Neural progenitor cell (in vitro differentiated cells): ENCODE data around the gene WDFY2.

Experiments used
- CTCF ChIP-seq: fragments of 200-600 bp; sonication (generic); IDR thresholded peaks from 2 replicates; pipeline ENCODE4 v1.5.1; 2017; ENCODE audit warnings: antibody characterized with exemption, mild to moderate bottlenecking
- EZH2 ChIP-seq: fragments of 200-600 bp; sonication (generic); IDR thresholded peaks from 2 replicates; pipeline ENCODE4 v1.6.1; 2017; ENCODE audit warnings: antibody characterized with exemption, mild to moderate bottlenecking, moderate library complexity
- EZH2phosphoT487 ChIP-seq: fragments of 200-600 bp; sonication (generic); IDR thresholded peaks from 2 replicates; pipeline ENCODE4 v1.6.1; 2017; ENCODE audit warnings: antibody characterized with exemption

- no peak for TF ChIP-seq EZH2
- no peak for TF ChIP-seq CTCF
- TF ChIP-seq EZH2phosphoT487: no peak
These were observed 180.9 kb downstream of the WDFY2 start for GRCh38 chr13:51765142-51765515.
